Activated CD8-positive, alpha-beta T cell treated with anti-CD3 and anti-CD28 coated beads for 36 hours (primary cell): ENCODE results near the gene POTED. TPM values are rescaled to one million over a fixed set of nuclear protein-coding genes. Genes with fewer than 3 reads are reported as not detected.
"Not testable (repeated sequence)": the region's sequence is repeated elsewhere in the genome, so short reads cannot be mapped to it uniquely, and the experiment has no call there.

Source experiments
- ATAC-seq: fragments of 200-7000 bp; cut with Tn5 transposase; one replicate; pipeline ENCODE4 v1.10.0; 2021; ENCODE audit warnings: mild to moderate bottlenecking, moderate library complexity
- CTCF ChIA-PET: fragments of 350-600 bp; sonication (Branson Sonifier 250); formaldehyde crosslinking; loops from one replicate; lab custom pipeline; 2021; ENCODE audit warnings: antibody characterized with exemption; lab: Charles Lee
- POLR2A ChIA-PET: fragments of 350-600 bp; sonication (Branson Sonifier 250); formaldehyde crosslinking; loops from one replicate; lab custom pipeline; 2021; ENCODE audit warnings: antibody characterized with exemption; lab: Charles Lee
- DNase-seq: peaks from one replicate; pipeline ENCODE4 v3.0.0-alpha.2; 2020
- H3K27ac Mint-ChIP-seq: one replicate; pipeline ENCODE4 v1.8.0; 2021; ENCODE audit warnings: mild to moderate bottlenecking, mixed read lengths
- H3K27me3 Mint-ChIP-seq: one replicate; pipeline ENCODE4 v1.8.0; 2021; ENCODE audit warnings: mixed read lengths
- H3K36me3 Mint-ChIP-seq: one replicate; pipeline ENCODE4 v1.8.0; 2021; ENCODE audit warnings: low read depth, mixed read lengths
- H3K4me1 Mint-ChIP-seq: one replicate; pipeline ENCODE4 v1.8.0; 2021; ENCODE audit warnings: low read depth, mixed read lengths
- H3K4me3 Mint-ChIP-seq: one replicate; pipeline ENCODE4 v1.8.0; 2021; ENCODE audit warnings: mild to moderate bottlenecking, moderate library complexity, mixed read lengths
- H3K9me3 Mint-ChIP-seq: one replicate; pipeline ENCODE4 v1.8.0; 2021; ENCODE audit warnings: mixed read lengths
- intact Hi-C: fragments of 100-400 bp; cut with micrococcal nuclease; formaldehyde crosslinking; loops from one replicate; pipeline ENCODE4 v1.10.0; 2022
- microRNA-seq: library from miRNA; unstranded; fragments of <30 nt; microRNA quantifications from one replicate; pipeline ENCODE4 v1.2.0, GENCODE V29; 2022; ENCODE audit warnings: borderline microRNAs expressed, borderline replicate concordance
- total RNA-seq, 2 experiments: library from RNA; stranded (reverse); gene quantifications; one replicate each; pipeline ENCODE4 v1.2.3, GENCODE V29; 2021

POTED gene
- not detected for total RNA-seq

DNA sequence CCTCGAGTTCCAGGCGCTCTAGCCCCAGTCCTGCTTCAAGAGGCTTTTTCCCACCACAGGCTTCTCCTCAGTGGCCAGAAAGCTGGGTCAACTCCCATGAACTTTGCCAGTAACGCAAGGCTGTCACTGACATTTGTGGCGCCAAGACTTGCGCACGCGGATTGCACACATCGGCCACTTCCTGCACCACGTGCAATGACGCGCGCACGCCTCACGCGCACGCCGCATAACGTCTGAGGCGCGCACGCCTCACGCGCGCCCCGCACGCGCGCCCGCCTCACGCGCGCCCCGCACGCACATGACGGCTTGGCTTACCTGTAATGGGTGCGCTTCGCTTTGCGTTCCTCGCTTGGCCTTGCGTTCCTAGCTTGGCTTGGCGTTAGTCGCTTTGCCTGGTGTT is at the start of gene POTED:
POTED (plus strand) TSS at position 301 of the 400 bp plus-strand sequence. CDS start 452 bp downstream, outside the sequence.
- DNase-seq, ATAC-seq, H3K27ac Mint-ChIP-seq, H3K36me3 Mint-ChIP-seq, H3K27me3 Mint-ChIP-seq, intact Hi-C loops, POLR2A ChIA-PET, H3K4me3 Mint-ChIP-seq, H3K4me1 Mint-ChIP-seq, H3K9me3 Mint-ChIP-seq, CTCF ChIA-PET: not testable (repeated sequence)

DNA sequence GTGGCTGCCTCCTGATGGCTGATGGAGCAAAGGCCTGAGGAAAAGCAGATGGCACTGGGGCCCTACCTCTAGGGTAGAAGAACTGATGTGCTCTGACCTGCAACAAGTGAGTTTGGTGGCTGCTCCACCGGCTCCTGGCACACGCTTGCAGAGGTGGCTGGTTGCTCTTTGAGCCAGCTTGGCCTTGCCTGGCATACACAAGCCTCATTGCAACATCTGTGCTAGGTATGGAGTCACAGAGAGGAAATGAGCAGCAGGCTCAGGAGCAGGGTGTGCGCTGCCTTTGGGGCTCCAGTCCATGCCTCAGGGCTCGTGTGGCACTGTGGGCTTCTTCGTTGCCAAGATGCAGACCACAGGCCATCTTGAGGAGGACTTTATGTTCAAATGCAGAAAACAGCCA is 40.5 kb downstream of the POTED start:
- CTCF ChIA-PET, intact Hi-C loops, POLR2A ChIA-PET: not testable (repeated sequence)

DNA sequence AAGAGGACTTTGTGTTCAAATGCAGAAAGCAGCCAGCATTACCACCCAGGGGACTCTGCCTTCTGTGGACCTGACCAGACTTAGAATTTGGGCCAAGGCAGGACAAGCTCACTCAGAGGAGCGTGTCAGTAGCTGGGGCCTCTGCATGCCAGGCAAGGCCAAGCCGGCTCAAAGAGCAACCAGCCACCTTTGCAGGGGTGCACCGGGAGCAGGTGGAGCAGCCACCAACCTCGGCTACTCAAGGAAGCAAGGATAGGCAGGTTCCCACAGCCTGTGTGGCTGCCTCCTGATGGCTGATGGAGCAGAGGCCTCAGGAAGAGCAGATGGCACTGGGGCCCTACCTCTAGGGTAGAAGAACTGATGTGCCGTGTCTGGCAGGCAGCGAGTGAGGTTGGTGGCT is 42.2 kb downstream of the POTED start:
- H3K9me3 Mint-ChIP-seq, intact Hi-C loops, DNase-seq, ATAC-seq, H3K27me3 Mint-ChIP-seq, POLR2A ChIA-PET, CTCF ChIA-PET, H3K4me1 Mint-ChIP-seq, H3K27ac Mint-ChIP-seq, H3K36me3 Mint-ChIP-seq, H3K4me3 Mint-ChIP-seq: not testable (repeated sequence)

More for the DNA sequence above, 40.5 kb downstream of the POTED start:
- not testable (repeated sequence) for H3K27me3 Mint-ChIP-seq, ATAC-seq, H3K4me3 Mint-ChIP-seq, H3K4me1 Mint-ChIP-seq, H3K27ac Mint-ChIP-seq, H3K36me3 Mint-ChIP-seq, H3K9me3 Mint-ChIP-seq, DNase-seq

Small RNAs within 50 kb of the gene (microRNA-seq; reads per million reads assigned to microRNA genes)
- not detected for gene MIR3118-1
